Fibroblast of peridontal ligament (primary cell): ENCODE measurements around the gene CATSPERD.

Experiments used
- DNase-seq: peaks from one replicate; pipeline ENCODE4 v3.0.0-alpha.2; 2010; ENCODE audit errors: extremely low read depth

The CATSPERD gene

GRCh38 chr19:5784581-5785147 lies 64.2 kb downstream of the CATSPERD start, which contains the start of gene PRR22:
Gene PRR22, minus strand, starts transcription at chr19:5784746. Its CDS starts 86 bp downstream, at chr19:5784660.
- DNase-seq: no peak

- no peak for DNase-seq
Observed at GRCh38 chr19:5785423-5785822, 65.0 kb downstream of the CATSPERD start.

- no peak for DNase-seq
Observed at GRCh38 chr19:5786593-5787408, 66.4 kb downstream of the CATSPERD start.

- no peak for DNase-seq
Observed at GRCh38 chr19:5787409-5788182, 67.2 kb downstream of the CATSPERD start.

- no peak for DNase-seq
Observed at GRCh38 chr19:5788422-5788821, 68.0 kb downstream of the CATSPERD start.

- no peak for DNase-seq
Observed at GRCh38 chr19:5789351-5789761, 68.9 kb downstream of the CATSPERD start.

- DNase-seq: no peak
Observed at GRCh38 chr19:5789886-5790558, 69.6 kb downstream of the CATSPERD start.

- peak; percentile 97 for DNase-seq
Observed at GRCh38 chr19:5790559-5791520, 70.4 kb downstream of the CATSPERD start, which contains the start of gene DUS3L. Gene DUS3L, minus strand, starts transcription at chr19:5791163. Its CDS starts 22 bp downstream, at chr19:5791141.

- DNase-seq: no peak
Observed at GRCh38 chr19:5792224-5792623, 71.8 kb downstream of the CATSPERD start.

GRCh38 chr19:5793188-5793587 lies 72.8 kb downstream of the CATSPERD start:
- DNase-seq: no peak

GRCh38 chr19:5795382-5795919 lies 75.0 kb downstream of the CATSPERD start:
- DNase-seq: no peak

- DNase-seq: no peak
Observed at GRCh38 chr19:5798244-5798643, 77.8 kb downstream of the CATSPERD start.

GRCh38 chr19:5799247-5800241 lies 79.1 kb downstream of the CATSPERD start:
- DNase-seq: no peak

GRCh38 chr19:5800361-5801270 lies 80.2 kb downstream of the CATSPERD start:
- no peak for DNase-seq

GRCh38 chr19:5801796-5802619 lies 81.6 kb downstream of the CATSPERD start:
- DNase-seq: peak; percentile 15

- DNase-seq: no peak
Observed at GRCh38 chr19:5803441-5803751, 83.0 kb downstream of the CATSPERD start.
